Right hindlimb (tissue), 1 donor: Measurements from ENCODE around the gene CEP20.
A peak's percentile ranks its signal among the peaks of the same experiment; 100 is the strongest.
"Not testable (repeated sequence)": the region's sequence is repeated elsewhere in the genome, so short reads cannot be mapped to it uniquely, and the experiment has no call there.

ENCODE experiments used
- DNase-seq: peaks from one replicate; pipeline ENCODE4 v3.0.0-alpha.2; 2018

The CEP20 gene

GRCh38 chr16:15888072-15888976 is at the start of gene CEP20:
CEP20 (minus strand) TSS chr16:15888603; CDS start chr16:15888585, 18 bp downstream.
- DNase-seq, result peak; percentile 99

GRCh38 chr16:15936809-15937208 is 48.4 kb upstream of the CEP20 start:
- DNase-seq, result not testable (repeated sequence)

- DNase-seq, result no peak
These were observed 46.6 kb upstream of the CEP20 start for GRCh38 chr16:15934991-15935390.

- DNase-seq, result no peak
These were observed 45.4 kb upstream of the CEP20 start for GRCh38 chr16:15933781-15934180.

GRCh38 chr16:15932939-15933338 is 44.5 kb upstream of the CEP20 start:
- no peak for DNase-seq

GRCh38 chr16:15928261-15929104 is 40.1 kb upstream of the CEP20 start:
- DNase-seq, result no peak

- DNase-seq, result no peak
These were observed 37.2 kb upstream of the CEP20 start for GRCh38 chr16:15925631-15926030.

GRCh38 chr16:15924996-15925395 is 36.6 kb upstream of the CEP20 start:
- DNase-seq, result no peak

GRCh38 chr16:15919331-15919730 is 30.9 kb upstream of the CEP20 start:
- DNase-seq, result no peak

- not testable (repeated sequence) for DNase-seq
These were observed 29.9 kb upstream of the CEP20 start for GRCh38 chr16:15918314-15918713.

- DNase-seq, result no peak
These were observed 27.9 kb upstream of the CEP20 start for GRCh38 chr16:15916323-15916722.

- no peak for DNase-seq
These were observed 27.2 kb upstream of the CEP20 start for GRCh38 chr16:15915555-15916081.

GRCh38 chr16:15913046-15913698 is 24.8 kb upstream of the CEP20 start:
- DNase-seq, result no peak

- DNase-seq, result no peak
These were observed 22.8 kb upstream of the CEP20 start for GRCh38 chr16:15911198-15911597.

GRCh38 chr16:15907863-15908478 is 19.6 kb upstream of the CEP20 start:
- DNase-seq, result no peak

- DNase-seq, result no peak
These were observed 18.0 kb upstream of the CEP20 start for GRCh38 chr16:15906439-15906838.

GRCh38 chr16:15903960-15904359 is 15.6 kb upstream of the CEP20 start:
- no peak for DNase-seq

- no peak for DNase-seq
These were observed 12.6 kb upstream of the CEP20 start for GRCh38 chr16:15900901-15901500.

- no peak for DNase-seq
These were observed 12.0 kb upstream of the CEP20 start for GRCh38 chr16:15900357-15900756.

- no peak for DNase-seq
These were observed 11.2 kb upstream of the CEP20 start for GRCh38 chr16:15899538-15900100.

- no peak for DNase-seq
These were observed 10.3 kb upstream of the CEP20 start for GRCh38 chr16:15898654-15899053.

- no peak for DNase-seq
These were observed 9.4 kb upstream of the CEP20 start for GRCh38 chr16:15897834-15898254.
